HG03457 (cell line): ENCODE measurements around the gene ERC2.
"Not testable (repeated sequence)": the region's sequence is repeated elsewhere in the genome, so short reads cannot be mapped to it uniquely, and the experiment has no call there.

ENCODE experiments used
- ATAC-seq: cut with Tn5 transposase; IDR thresholded peaks from one replicate; pipeline ENCODE4 v1.9.1; 2021; ENCODE audit warnings: moderate number of reproducible peaks; ENCODE audit not compliant: unreplicated experiment

Gene ERC2

GRCh38 chr3:55521738-55522421 is 946.4 kb downstream of the ERC2 start:
- ATAC-seq: no peak

- no peak for ATAC-seq
These were observed 947.1 kb downstream of the ERC2 start for GRCh38 chr3:55521064-55521737.

GRCh38 chr3:55519019-55519418 is 949.2 kb downstream of the ERC2 start:
- no peak for ATAC-seq

GRCh38 chr3:55518451-55518850 is 949.8 kb downstream of the ERC2 start:
- no peak for ATAC-seq

- no peak for ATAC-seq
These were observed 951.8 kb downstream of the ERC2 start for GRCh38 chr3:55516392-55517030.

GRCh38 chr3:55515550-55516246 is 952.6 kb downstream of the ERC2 start:
- no peak for ATAC-seq

GRCh38 chr3:55514962-55515361 is 953.3 kb downstream of the ERC2 start:
- ATAC-seq: no peak

- no peak for ATAC-seq
These were observed 955.5 kb downstream of the ERC2 start for GRCh38 chr3:55512571-55513343.

- ATAC-seq: no peak
These were observed 956.2 kb downstream of the ERC2 start for GRCh38 chr3:55511895-55512570.

GRCh38 chr3:55508335-55508734 is 959.9 kb downstream of the ERC2 start:
- no peak for ATAC-seq

- no peak for ATAC-seq
These were observed 960.5 kb downstream of the ERC2 start for GRCh38 chr3:55507808-55508207.

- ATAC-seq: no peak
These were observed 962.5 kb downstream of the ERC2 start for GRCh38 chr3:55505776-55506175.

- ATAC-seq: not testable (repeated sequence)
These were observed 963.2 kb downstream of the ERC2 start for GRCh38 chr3:55505102-55505501.

GRCh38 chr3:55501905-55502304 is 966.4 kb downstream of the ERC2 start:
- no peak for ATAC-seq

- no peak for ATAC-seq
These were observed 967.5 kb downstream of the ERC2 start for GRCh38 chr3:55500555-55501330.

GRCh38 chr3:55498520-55498919 is 969.7 kb downstream of the ERC2 start:
- ATAC-seq: no peak

- no peak for ATAC-seq
These were observed 971.0 kb downstream of the ERC2 start for GRCh38 chr3:55497250-55497649.

GRCh38 chr3:55494976-55495375 is 973.3 kb downstream of the ERC2 start:
- ATAC-seq: no peak

- no peak for ATAC-seq
These were observed 975.3 kb downstream of the ERC2 start for GRCh38 chr3:55492976-55493375.
